ENCODE measurements around the gene PTPRD.

GRCh38 chr9:9202276-9202675 lies 1410.5 kb downstream of the PTPRD start:
- TF ChIP-seq CTCF (conservative IDR thresholded peaks at IDR 0.05; ENCODE audit: low read length) (no peak), EZH2phosphoT487 (IDR thresholded peaks at IDR 0.05; ENCODE audit: borderline replicate concordance, low read depth, low read length) (no peak)

Data from OCI-LY7 (cell line).